Endometrial microvascular endothelial cells (primary cell): ENCODE data around the gene SIT1. TPM values are rescaled to one million over a fixed set of nuclear protein-coding genes. Genes with fewer than 3 reads are reported as not detected.

Source experiments
- in situ Hi-C: cut with HindIII; loops from 2 replicates; pipeline ENCODE4 v1.10.0; 2017; ENCODE audit warnings: low sequenced_read_pairs, low pct_unique_long_range_greater_than_20kb; ENCODE audit errors: inconsistent ontology term
- total RNA-seq: library from RNA; depleted of rRNA; stranded (reverse); fragments of >200 nt; gene quantifications from one replicate; pipeline ENCODE4 v1.2.3, GENCODE V29; 2015; ENCODE audit errors: inconsistent ontology term

SIT1 gene, protein sequence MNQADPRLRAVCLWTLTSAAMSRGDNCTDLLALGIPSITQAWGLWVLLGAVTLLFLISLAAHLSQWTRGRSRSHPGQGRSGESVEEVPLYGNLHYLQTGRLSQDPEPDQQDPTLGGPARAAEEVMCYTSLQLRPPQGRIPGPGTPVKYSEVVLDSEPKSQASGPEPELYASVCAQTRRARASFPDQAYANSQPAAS
- total RNA-seq = not detected

DNA sequence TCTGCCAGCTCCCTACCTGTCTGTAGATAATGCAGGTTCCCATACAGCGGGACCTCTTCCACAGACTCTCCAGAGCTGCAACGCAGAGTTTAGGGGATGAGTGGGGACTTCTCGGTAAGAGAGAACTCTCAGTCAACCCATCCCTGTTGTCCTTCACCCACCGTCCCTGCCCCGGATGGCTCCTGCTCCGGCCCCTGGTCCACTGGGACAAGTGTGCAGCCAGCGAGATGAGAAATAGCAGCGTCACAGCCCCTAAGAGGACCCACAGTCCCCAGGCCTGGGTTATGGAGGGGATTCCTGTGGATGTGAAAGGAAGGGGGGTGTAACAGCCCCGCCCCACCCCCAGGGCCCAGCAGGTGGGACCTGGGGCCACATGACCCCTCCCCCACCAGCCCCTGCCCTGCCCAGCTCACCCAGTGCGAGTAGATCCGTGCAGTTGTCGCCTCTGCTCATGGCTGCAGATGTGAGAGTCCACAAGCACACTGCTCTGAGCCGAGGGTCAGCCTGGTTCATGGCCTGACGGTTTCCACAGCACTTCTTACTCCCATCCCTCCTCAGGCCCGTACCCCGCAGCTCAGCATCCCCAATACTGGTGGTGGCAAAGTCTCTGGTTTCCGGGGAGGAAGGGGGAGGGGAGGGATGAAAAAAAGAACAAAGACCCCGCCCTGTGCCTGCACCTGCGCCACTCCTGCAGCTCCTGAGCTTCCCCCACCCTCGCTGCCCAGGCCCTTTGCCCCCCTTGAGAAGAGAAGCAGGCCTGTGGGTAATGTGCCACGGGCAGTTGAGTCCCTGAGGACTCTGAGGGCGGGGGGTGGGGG is at the start of gene SIT1:
Gene SIT1 (minus strand): TSS at position 591 of the 818 bp plus-strand sequence. CDS start 78 bp downstream, at position 513.
- in situ Hi-C loops = no loop called here

DNA sequence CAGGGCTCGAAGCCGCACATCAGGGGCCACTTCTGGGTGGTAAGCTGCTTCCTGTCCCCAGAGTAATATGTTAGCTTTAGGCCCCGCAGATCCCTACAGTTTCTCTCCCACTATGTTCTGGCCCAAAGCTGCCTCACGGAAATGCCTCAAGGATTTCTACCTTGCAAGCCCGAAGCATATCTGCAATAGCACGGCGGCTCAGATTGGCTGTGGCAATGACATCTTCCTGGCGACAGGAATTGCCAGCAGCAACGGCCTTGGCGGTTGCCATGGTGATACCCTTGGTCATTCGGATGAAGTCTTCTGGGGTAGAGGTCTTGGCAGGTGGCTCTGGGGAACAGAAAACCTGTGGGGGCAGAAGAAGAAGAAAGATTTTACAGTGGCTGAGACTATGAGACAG is 49.3 kb upstream of the SIT1 start:
- in situ Hi-C loops = no loop called here

GRCh38 chr9:35698231-35698630 is 47.5 kb upstream of the SIT1 start:
- in situ Hi-C loops = no loop called here

- in situ Hi-C loops = no loop called here
Observed at GRCh38 chr9:35697486-35697885, 46.8 kb upstream of the SIT1 start.

DNA sequence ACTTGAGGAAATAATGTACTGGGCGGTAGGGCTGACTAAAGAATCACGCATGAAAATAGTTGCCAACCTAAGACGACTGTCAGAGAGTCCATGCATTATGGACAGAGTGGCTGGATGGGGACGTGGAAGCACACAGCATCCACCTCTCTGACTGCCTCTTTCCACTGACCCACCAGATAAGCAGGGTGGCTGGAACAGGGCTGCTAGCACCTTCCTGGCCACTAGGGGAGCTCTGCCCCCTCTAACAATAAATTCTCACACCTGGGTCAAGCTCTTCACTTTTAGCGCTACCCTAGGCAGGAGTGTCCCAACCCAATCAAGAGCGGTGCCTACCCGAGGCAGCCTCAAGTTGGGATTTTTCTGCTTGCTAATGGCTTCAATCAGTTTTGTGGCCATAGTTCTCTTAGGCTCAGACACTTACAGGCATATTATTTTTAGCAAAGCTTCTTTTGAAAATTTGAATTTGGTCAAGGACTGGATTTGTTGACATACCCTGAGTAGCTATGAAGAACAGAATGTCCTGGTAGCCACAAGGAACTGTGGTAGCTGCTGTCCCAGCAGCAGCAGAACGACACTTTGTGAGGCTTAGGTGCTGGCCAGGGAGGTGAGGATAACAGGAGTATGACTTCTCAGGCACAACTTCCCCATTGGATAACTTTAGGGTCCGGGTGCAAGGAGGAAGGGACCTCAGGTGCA is 45.9 kb upstream of the SIT1 start:
- in situ Hi-C loops = no loop called here

GRCh38 chr9:35695943-35696401 is 45.2 kb upstream of the SIT1 start:
- in situ Hi-C loops = no loop called here

DNA sequence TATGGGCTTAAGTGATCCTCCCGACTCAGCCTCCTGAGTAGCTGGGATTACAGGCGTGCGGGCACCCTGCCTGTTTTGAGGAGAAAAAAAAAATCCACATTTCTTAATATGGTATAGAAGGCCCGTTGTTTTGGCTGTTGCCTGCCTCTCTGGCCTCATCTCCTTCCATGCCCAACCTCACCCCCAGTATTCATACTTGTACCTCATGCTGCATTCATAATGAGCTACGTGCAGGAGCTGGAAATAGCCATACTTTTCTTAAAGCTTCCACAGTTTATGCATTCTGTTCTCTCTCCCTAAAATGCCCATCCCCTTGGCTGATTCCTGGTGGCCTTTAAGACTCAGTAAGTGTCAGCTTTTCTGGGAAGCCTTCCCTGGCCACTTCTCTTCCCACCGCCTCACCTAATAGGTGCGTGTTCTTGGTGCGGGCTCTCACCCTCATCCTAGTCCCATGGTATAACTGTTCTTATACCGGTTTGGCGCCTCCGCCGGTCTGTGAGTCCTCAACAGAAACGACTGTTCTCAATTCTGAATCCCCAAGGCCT is 41.1 kb upstream of the SIT1 start:
- in situ Hi-C loops = no loop called here

DNA sequence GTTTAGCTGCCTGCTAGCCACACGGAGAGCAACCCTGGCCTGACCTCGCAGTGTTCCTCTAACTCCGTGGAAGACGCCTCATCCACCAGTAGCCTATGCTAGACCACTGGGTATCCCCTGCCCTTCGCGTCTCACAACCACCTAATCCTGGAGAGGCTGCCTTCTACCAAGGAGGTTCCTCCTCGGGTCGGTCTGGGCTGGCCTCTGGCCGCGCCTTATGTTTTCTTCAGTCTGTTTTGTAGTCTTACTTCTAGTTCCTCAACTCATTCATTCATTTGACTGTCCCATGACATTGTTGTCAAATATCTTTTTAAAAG is 40.6 kb upstream of the SIT1 start:
- in situ Hi-C loops = no loop called here

- in situ Hi-C loops = no loop called here
Observed at GRCh38 chr9:35690614-35691333, 40.0 kb upstream of the SIT1 start.

- in situ Hi-C loops = no loop called here
Observed at GRCh38 chr9:35690294-35690613, 39.5 kb upstream of the SIT1 start.

DNA sequence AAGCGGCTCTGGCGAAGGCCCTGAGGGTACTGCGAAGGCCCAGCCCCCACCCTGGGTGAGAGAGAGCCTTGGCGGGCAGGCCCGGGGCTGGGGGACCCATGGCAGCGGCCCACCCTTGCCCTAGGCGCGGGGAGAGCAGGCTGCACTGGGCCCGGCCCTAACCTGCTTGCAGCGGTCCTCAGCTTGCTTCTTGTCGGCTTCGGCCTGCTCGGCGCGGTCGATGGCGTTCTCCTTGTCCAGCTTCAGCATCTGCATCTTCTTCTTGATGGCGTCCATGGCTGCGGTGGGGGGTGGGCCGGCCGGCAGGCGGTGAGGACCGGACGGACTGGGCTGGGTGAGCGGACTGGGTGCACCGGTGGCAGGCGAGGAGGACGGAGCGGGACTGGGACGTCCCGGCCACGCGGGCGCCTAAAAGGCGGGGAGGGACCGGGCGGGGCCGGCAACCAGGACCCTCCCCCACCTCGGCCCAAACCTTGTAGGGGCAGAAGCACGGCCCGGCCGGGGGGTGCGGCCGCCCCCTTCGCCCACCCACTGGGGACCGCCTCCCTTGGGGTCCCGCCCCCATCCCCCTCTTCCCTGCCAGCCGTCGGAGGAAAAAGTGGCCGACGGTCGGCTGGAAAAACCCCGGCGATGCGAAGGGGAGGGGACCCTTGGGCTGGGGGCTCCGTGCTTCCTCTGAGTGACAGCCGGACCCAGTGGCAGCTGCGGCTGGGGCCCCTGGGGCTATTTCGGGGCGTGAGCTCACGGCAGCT is 39.0 kb upstream of the SIT1 start, which contains the start of gene TPM2:
Gene TPM2 (minus strand): TSS at position 384 of the 752 bp plus-strand sequence. CDS start 108 bp downstream, at position 276.
- in situ Hi-C loops = no loop called here

GRCh38 chr9:35688558-35689541 is 38.1 kb upstream of the SIT1 start:
- in situ Hi-C loops = no loop called here

- in situ Hi-C loops = no loop called here
Observed at GRCh38 chr9:35687972-35688557, 37.3 kb upstream of the SIT1 start.

- in situ Hi-C loops = no loop called here
Observed at GRCh38 chr9:35687306-35687705, 36.6 kb upstream of the SIT1 start.

DNA sequence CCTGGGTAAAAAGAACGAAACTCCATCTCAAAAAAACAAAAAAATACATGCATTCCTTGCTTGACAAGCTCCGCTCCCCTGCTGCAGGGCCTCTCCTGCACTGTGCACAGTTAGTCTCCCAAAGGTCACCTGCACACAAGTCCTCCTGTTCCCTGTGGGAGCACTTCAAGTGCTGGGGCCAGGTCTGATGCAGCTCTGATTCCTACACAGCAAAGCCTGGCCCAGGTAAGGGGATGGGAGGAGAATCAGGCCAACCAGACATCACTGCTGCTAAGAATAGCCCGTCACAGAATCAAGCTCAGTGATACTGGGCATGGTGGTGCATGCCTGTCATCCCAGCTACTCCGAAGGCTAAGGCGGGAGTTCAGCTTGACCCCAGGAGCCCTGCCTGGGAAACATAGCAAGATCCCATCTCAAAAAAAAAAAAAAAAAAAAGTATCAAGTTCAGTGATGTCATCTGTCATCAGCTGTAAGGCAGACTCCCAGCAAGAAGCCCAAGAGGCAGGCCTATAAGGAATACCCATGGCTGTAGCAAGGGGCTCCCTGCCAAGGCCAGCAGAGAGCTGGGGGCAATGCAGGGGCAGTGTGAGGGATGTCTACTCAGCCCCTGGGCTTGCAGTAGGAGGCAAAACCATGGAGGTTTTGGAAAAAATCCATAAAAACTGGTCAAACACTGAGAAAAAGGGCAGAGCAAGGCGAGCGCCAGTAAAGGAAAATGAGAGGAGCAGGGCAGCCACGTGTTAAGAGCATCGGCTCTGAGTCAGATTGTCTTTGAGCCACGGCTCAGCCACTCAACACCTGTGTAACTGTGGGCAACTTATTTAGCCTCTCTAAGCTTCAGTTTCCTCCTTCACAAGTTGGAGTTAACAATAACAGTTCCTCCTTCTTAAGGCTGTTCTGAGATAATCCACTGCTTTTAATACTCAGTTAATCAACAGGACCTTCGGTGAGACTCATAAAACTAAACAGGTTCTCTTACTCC is 35.8 kb upstream of the SIT1 start:
- in situ Hi-C loops = no loop called here

DNA sequence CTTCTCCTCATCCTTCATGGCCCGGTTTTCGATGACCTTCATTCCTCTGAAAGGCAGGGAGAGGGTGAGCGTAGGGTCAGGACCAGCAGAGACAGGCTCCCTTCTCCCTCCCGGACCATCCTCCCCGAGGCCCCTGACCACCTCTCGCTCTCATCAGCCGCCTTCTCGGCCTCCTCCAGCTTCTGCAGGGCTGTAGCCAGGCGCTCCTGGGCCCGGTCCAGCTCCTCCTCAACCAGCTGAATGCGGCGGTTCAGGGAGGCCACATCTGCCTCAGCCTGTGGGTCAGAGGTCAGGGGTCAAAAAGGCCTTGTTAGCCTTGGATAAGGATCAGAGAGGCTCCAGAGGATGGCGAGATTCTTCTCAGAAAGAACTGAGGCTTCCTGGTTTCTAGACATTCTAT is 34.8 kb upstream of the SIT1 start:
- in situ Hi-C loops = no loop called here
